ENCODE data around the gene OLFML1.

The OLFML1 gene

GRCh38 chr11:7451952-7452494 is 33.3 kb upstream of the OLFML1 start:
- no peak overlapping the region for H3K4me3 ChIP-seq (ENCODE audit: low read depth, low read length)
- TF ChIP-seq, protein P1, sequence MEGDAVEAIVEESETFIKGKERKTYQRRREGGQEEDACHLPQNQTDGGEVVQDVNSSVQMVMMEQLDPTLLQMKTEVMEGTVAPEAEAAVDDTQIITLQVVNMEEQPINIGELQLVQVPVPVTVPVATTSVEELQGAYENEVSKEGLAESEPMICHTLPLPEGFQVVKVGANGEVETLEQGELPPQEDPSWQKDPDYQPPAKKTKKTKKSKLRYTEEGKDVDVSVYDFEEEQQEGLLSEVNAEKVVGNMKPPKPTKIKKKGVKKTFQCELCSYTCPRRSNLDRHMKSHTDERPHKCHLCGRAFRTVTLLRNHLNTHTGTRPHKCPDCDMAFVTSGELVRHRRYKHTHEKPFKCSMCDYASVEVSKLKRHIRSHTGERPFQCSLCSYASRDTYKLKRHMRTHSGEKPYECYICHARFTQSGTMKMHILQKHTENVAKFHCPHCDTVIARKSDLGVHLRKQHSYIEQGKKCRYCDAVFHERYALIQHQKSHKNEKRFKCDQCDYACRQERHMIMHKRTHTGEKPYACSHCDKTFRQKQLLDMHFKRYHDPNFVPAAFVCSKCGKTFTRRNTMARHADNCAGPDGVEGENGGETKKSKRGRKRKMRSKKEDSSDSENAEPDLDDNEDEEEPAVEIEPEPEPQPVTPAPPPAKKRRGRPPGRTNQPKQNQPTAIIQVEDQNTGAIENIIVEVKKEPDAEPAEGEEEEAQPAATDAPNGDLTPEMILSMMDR (IDR thresholded peaks at IDR 0.05; ENCODE audit: low read depth, low read length): no peak

- no peak overlapping the region for H3K4me3 ChIP-seq (ENCODE audit: low read depth, low read length)
- TF ChIP-seq, protein P1 (IDR thresholded peaks at IDR 0.05; ENCODE audit: low read depth, low read length): no peak
Observed at GRCh38 chr11:7454854-7455253, 30.5 kb upstream of the OLFML1 start.

GRCh38 chr11:7457211-7457610 is 28.1 kb upstream of the OLFML1 start:
- TF ChIP-seq, protein P1 (IDR thresholded peaks at IDR 0.05; ENCODE audit: low read depth, low read length): no peak
- H3K4me3 ChIP-seq (ENCODE audit: low read depth, low read length): no peak overlapping the region

GRCh38 chr11:7462706-7463105 is 22.6 kb upstream of the OLFML1 start:
- TF ChIP-seq, protein P1 (IDR thresholded peaks at IDR 0.05; ENCODE audit: low read depth, low read length): no peak
- no peak overlapping the region for H3K4me3 ChIP-seq (ENCODE audit: low read depth, low read length)

- TF ChIP-seq, protein P1 (IDR thresholded peaks at IDR 0.05; ENCODE audit: low read depth, low read length): no peak
- H3K4me3 ChIP-seq (ENCODE audit: low read depth, low read length): no peak overlapping the region
Observed at GRCh38 chr11:7467652-7468051, 17.7 kb upstream of the OLFML1 start.

GRCh38 chr11:7469351-7469865 is 15.9 kb upstream of the OLFML1 start:
- TF ChIP-seq, protein P1 (IDR thresholded peaks at IDR 0.05; ENCODE audit: low read depth, low read length): no peak
- no peak overlapping the region for H3K4me3 ChIP-seq (ENCODE audit: low read depth, low read length)

GRCh38 chr11:7471071-7471470 is 14.2 kb upstream of the OLFML1 start:
- TF ChIP-seq, protein P1 (IDR thresholded peaks at IDR 0.05; ENCODE audit: low read depth, low read length): no peak
- H3K4me3 ChIP-seq (ENCODE audit: low read depth, low read length): no peak overlapping the region

All from WI38 (cell line).